HG02970 (cell line): ENCODE results near the gene ARHGDIB.

Experiments
- ATAC-seq: cut with Tn5 transposase; IDR thresholded peaks from one replicate; pipeline ENCODE4 v1.9.1; 2021; ENCODE audit warnings: mild to moderate bottlenecking, moderate library complexity, moderate number of reproducible peaks; ENCODE audit not compliant: unreplicated experiment, low FRiP score

Gene ARHGDIB

GRCh38 chr12:14936224-14936861 lies 25.1 kb downstream of the ARHGDIB start:
- no peak for ATAC-seq

GRCh38 chr12:14935031-14935430 lies 26.4 kb downstream of the ARHGDIB start:
- ATAC-seq: no peak

- no peak for ATAC-seq
Measured at GRCh38 chr12:14934511-14934910, 26.9 kb downstream of the ARHGDIB start.

GRCh38 chr12:14931791-14932560 lies 29.4 kb downstream of the ARHGDIB start:
- ATAC-seq: no peak

GRCh38 chr12:14931359-14931758 lies 30.0 kb downstream of the ARHGDIB start:
- no peak for ATAC-seq

- no peak for ATAC-seq
Measured at GRCh38 chr12:14930299-14930698, 31.1 kb downstream of the ARHGDIB start.

GRCh38 chr12:14928931-14929330 lies 32.5 kb downstream of the ARHGDIB start:
- no peak for ATAC-seq

GRCh38 chr12:14927267-14927666 lies 34.1 kb downstream of the ARHGDIB start:
- no peak for ATAC-seq

- ATAC-seq: no peak
Measured at GRCh38 chr12:14924541-14924940, 36.9 kb downstream of the ARHGDIB start.

- ATAC-seq: no peak
Measured at GRCh38 chr12:14923944-14924343, 37.5 kb downstream of the ARHGDIB start.

GRCh38 chr12:14921218-14921617 lies 40.2 kb downstream of the ARHGDIB start:
- no peak for ATAC-seq

GRCh38 chr12:14920475-14921126 lies 40.8 kb downstream of the ARHGDIB start:
- no peak for ATAC-seq

GRCh38 chr12:14919455-14919854 lies 41.9 kb downstream of the ARHGDIB start:
- no peak for ATAC-seq

GRCh38 chr12:14915736-14916135 lies 45.7 kb downstream of the ARHGDIB start:
- ATAC-seq: no peak

- no peak for ATAC-seq
Measured at GRCh38 chr12:14913381-14913781, 48.0 kb downstream of the ARHGDIB start.

- ATAC-seq: no peak
Measured at GRCh38 chr12:14911131-14911530, 50.3 kb downstream of the ARHGDIB start.

- ATAC-seq: no peak
Measured at GRCh38 chr12:14910090-14910915, 51.1 kb downstream of the ARHGDIB start.

GRCh38 chr12:14907953-14908352 lies 53.4 kb downstream of the ARHGDIB start:
- no peak for ATAC-seq

- no peak for ATAC-seq
Measured at GRCh38 chr12:14906114-14906513, 55.3 kb downstream of the ARHGDIB start.

GRCh38 chr12:14905269-14906004 lies 56.0 kb downstream of the ARHGDIB start:
- no peak for ATAC-seq
